SK-N-SH (cell line): ENCODE results near the gene S100A13.

Experiments used
- EZH2phosphoT487 ChIP-seq: fragments of 200-600 bp; sonication (generic); IDR thresholded peaks from 2 replicates; pipeline ENCODE4 v1.6.1; 2017; ENCODE audit warnings: low read depth, mixed run types, mild to moderate bottlenecking, antibody characterized with exemption, moderate library complexity, borderline replicate concordance
- MAX ChIP-seq: IDR thresholded peaks from 2 replicates; pipeline ENCODE4 v1.4.0; 2012; ENCODE audit warnings: low read depth
- USF2 ChIP-seq: fragments of 150-350 bp; IDR thresholded peaks from 2 replicates; pipeline ENCODE4 v1.6.1; 2017; ENCODE audit warnings: antibody characterized with exemption, low read length, low read depth, borderline replicate concordance
- TF ChIP-seq, protein P1 (sequence below): fragments of 200-600 bp; sonication (generic); IDR thresholded peaks from 2 replicates; pipeline ENCODE4 v1.6.1; 2017; ENCODE audit warnings: antibody characterized with exemption, mild to moderate bottlenecking, moderate library complexity

DNA sequence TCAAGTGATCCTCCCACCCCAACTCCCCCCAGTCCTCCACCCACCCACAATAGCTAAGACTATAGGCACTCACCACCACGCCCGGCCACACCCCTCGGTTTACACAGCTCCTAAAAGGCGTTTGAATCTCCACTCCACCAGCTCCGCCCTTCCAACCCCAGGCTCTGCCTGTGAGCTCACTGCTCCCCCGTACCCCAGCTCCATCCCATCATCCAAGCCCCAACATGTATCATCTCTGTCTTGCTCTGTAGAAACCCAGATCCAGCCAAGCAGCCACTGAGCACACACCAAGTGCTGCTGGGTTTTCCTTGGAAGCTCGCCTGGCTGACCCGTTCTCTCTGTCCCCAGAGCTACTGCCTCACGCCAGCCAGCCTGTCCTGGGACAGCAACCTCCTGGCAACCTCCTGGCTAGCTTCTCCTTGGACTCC is 49.7 kb downstream of the S100A13 start:
- TF ChIP-seq, protein P1, sequence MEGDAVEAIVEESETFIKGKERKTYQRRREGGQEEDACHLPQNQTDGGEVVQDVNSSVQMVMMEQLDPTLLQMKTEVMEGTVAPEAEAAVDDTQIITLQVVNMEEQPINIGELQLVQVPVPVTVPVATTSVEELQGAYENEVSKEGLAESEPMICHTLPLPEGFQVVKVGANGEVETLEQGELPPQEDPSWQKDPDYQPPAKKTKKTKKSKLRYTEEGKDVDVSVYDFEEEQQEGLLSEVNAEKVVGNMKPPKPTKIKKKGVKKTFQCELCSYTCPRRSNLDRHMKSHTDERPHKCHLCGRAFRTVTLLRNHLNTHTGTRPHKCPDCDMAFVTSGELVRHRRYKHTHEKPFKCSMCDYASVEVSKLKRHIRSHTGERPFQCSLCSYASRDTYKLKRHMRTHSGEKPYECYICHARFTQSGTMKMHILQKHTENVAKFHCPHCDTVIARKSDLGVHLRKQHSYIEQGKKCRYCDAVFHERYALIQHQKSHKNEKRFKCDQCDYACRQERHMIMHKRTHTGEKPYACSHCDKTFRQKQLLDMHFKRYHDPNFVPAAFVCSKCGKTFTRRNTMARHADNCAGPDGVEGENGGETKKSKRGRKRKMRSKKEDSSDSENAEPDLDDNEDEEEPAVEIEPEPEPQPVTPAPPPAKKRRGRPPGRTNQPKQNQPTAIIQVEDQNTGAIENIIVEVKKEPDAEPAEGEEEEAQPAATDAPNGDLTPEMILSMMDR = no peak
- TF ChIP-seq EZH2phosphoT487 (no peak), MAX (no peak), USF2 (no peak)
